ENCODE data around the gene TFDP2. TPM values are rescaled to one million over a fixed set of nuclear protein-coding genes. Genes with fewer than 3 reads are reported as not detected.

TFDP2 gene
- total RNA-seq, 2 experiments from 2014 or later = 27.4 to 27.8 TPM

- Mint-ChIP-seq H3K27ac (peak overlapping the region; percentile 78), H3K4me1 (ENCODE audit: low read depth) (peaks cover 20% of the 10 kb centered on the region), H3K4me3 (peak overlapping the region; percentile 80), H3K27me3 (no peaks in the 10 kb centered on the region), H3K36me3 (ENCODE audit: low read depth) (peaks cover 4% of the 10 kb centered on the region), H3K9me3 (no peaks in the 10 kb centered on the region)
- DNase-seq = peak; percentile 76
- ChIA-PET POLR2A (interaction anchor here (0.8 to 1.0 kb wide), 2 partner anchors 630 to 790 kb away, joined by 3 to 5 read pairs; no protein-coding TSS in a partner anchor), CTCF (interaction anchor here (0.9 kb wide), 1 partner anchor 974 kb away, joined by 3 read pairs; the partner anchor contains the start of gene U2SURP)
- intact Hi-C loops (cut with micrococcal nuclease) = no loop called here
- peak; percentile 95 for ATAC-seq
- TF ChIP-seq CTCF (IDR thresholded peaks at IDR 0.05) = no peak
These were observed 121.6 kb downstream of the TFDP2 start for GRCh38 chr3:142027735-142028134.

- POLR2A ChIA-PET = no interaction called here
- Mint-ChIP-seq H3K36me3 (ENCODE audit: low read depth) (peaks cover 4% of the 10 kb centered on the region), H3K27ac (peak overlapping the region; percentile 78), H3K27me3 (no peaks in the 10 kb centered on the region), H3K4me3 (peak overlapping the region; percentile 80), H3K4me1 (ENCODE audit: low read depth) (peaks cover 22% of the 10 kb centered on the region), H3K9me3 (no peaks in the 10 kb centered on the region)
- CTCF ChIA-PET = interaction anchor here (0.9 kb wide), 2 partner anchors 19 to 974 kb away, joined by 3 read pairs; partner anchors contain the start of gene U2SURP
- DNase-seq (no peak), ATAC-seq (no peak)
- TF ChIP-seq CTCF (IDR thresholded peaks at IDR 0.05) = no peak
- intact Hi-C loops (cut with micrococcal nuclease) = no loop called here
These were observed 122.0 kb downstream of the TFDP2 start for GRCh38 chr3:142027300-142027699.

GRCh38 chr3:142026333-142026732, 123.0 kb downstream of the TFDP2 start:
- CTCF ChIA-PET = interaction anchor here (0.9 kb wide), 1 partner anchor 18 kb away, joined by 3 read pairs; no protein-coding TSS in a partner anchor
- TF ChIP-seq CTCF (IDR thresholded peaks at IDR 0.05) = no peak
- H3K36me3 Mint-ChIP-seq (ENCODE audit: low read depth) = peaks cover 4% of the 10 kb centered on the region
- DNase-seq = no peak
- POLR2A ChIA-PET = no interaction called here
- peak overlapping the region; percentile 20 for H3K4me3 Mint-ChIP-seq
- H3K4me1 Mint-ChIP-seq (ENCODE audit: low read depth) = peaks cover 29% of the 10 kb centered on the region
- intact Hi-C loops (cut with micrococcal nuclease) = no loop called here
- H3K27me3 Mint-ChIP-seq = no peaks in the 10 kb centered on the region
- H3K9me3 Mint-ChIP-seq = no peaks in the 10 kb centered on the region
- H3K27ac Mint-ChIP-seq = no peak overlapping the region
- no peak for ATAC-seq

- H3K27me3 Mint-ChIP-seq = no peaks in the 10 kb centered on the region
- no peaks in the 10 kb centered on the region for H3K9me3 Mint-ChIP-seq
- ChIA-PET CTCF (interaction anchor here (0.6 to 1.1 kb wide), 2 partner anchors 103 to 172 kb away, joined by 3 read pairs; no protein-coding TSS in a partner anchor), POLR2A (interaction anchor here (1.1 kb wide), 1 partner anchor 9 kb away, joined by 3 read pairs; no protein-coding TSS in a partner anchor)
- H3K4me1 Mint-ChIP-seq (ENCODE audit: low read depth) = peaks cover 30% of the 10 kb centered on the region
- ATAC-seq = peak; percentile 75
- H3K4me3 Mint-ChIP-seq = no peak overlapping the region
- no peak for TF ChIP-seq CTCF (IDR thresholded peaks at IDR 0.05)
- intact Hi-C loops (cut with micrococcal nuclease) = loop anchor here (5.0 kb wide), 1 partner anchor 260 kb away; no protein-coding TSS in a partner anchor
- H3K36me3 Mint-ChIP-seq (ENCODE audit: low read depth) = peaks cover 4% of the 10 kb centered on the region
- peak; percentile 28 for DNase-seq
- H3K27ac Mint-ChIP-seq = no peak overlapping the region
These were observed 127.0 kb downstream of the TFDP2 start for GRCh38 chr3:142022381-142022780.

- peaks cover 24% of the 10 kb centered on the region for H3K4me1 Mint-ChIP-seq (ENCODE audit: low read depth)
- H3K9me3 Mint-ChIP-seq = no peaks in the 10 kb centered on the region
- TF ChIP-seq CTCF (IDR thresholded peaks at IDR 0.05) = no peak
- DNase-seq (no peak), ATAC-seq (no peak)
- POLR2A ChIA-PET = interaction anchor here (0.8 kb wide), 1 partner anchor 9 kb away, joined by 3 read pairs; no protein-coding TSS in a partner anchor
- CTCF ChIA-PET = interaction anchor here (0.7 kb wide), 1 partner anchor 130 kb away, joined by 3 read pairs; no protein-coding TSS in a partner anchor
- peaks cover 4% of the 10 kb centered on the region for H3K36me3 Mint-ChIP-seq (ENCODE audit: low read depth)
- intact Hi-C loops (cut with micrococcal nuclease) = loop anchor here (5.0 kb wide), 1 partner anchor 261 kb away; no protein-coding TSS in a partner anchor
- H3K4me3 Mint-ChIP-seq = no peak overlapping the region
- no peaks in the 10 kb centered on the region for H3K27me3 Mint-ChIP-seq
- H3K27ac Mint-ChIP-seq = no peak overlapping the region
These were observed 128.2 kb downstream of the TFDP2 start for GRCh38 chr3:142021127-142021526.

Measured in activated CD8-positive, alpha-beta T cell treated with anti-CD3 and anti-CD28 coated beads for 36 hours (primary cell).